ENCODE data around the gene RAPGEF6.

DNA sequence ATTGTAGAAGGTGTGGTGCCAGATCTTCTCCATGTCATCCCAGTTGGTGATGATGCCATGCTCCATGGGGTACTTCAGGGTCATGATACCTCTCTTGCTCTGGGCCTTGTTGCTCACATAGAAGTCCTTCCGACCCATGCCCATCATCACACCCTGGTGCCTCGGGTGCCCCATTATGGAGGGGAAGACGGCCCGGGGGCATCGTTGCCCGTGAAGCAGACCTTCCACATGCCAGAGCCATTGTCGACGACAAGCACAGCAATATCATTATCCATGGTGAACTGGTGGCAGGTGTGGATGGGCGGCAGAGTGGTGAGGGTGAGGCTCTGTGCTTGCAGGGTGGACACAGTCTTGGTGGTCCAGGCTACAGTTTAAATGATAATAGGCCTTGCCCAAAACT lies 24.8 kb upstream of the RAPGEF6 start:
- TF ChIP-seq GATA3 (IDR thresholded peaks at IDR 0.05; ENCODE audit: low read depth, low read length), result no peak
- TF ChIP-seq GATA2 (IDR thresholded peaks at IDR 0.05; ENCODE audit: low read depth, low read length), result no peak
